GM12875 (cell line): ENCODE results near the gene PAFAH1B2.
"Not testable (repeated sequence)": the region's sequence is repeated elsewhere in the genome, so short reads cannot be mapped to it uniquely, and the experiment has no call there.

ENCODE experiments used
- H3K4me3 ChIP-seq: one replicate; pipeline ENCODE4 v1.5.1; 2011; ENCODE audit warnings: low read depth, low read length, control low read depth
- CTCF ChIP-seq: IDR thresholded peaks from 2 replicates; pipeline ENCODE4 v1.5.1; 2011; ENCODE audit warnings: low read depth, mild to moderate bottlenecking, control low read depth, inconsistent platforms, low read length, moderate library complexity, borderline replicate concordance; ENCODE audit not compliant: insufficient read depth

PAFAH1B2 gene

GRCh38 chr11:117098269-117099232 lies 45.5 kb upstream of the PAFAH1B2 start, which contains the start of gene SIK3:
TSS of gene SIK3 (minus strand) at chr11:117098428. CDS start at chr11:117098415, 13 bp downstream.
- H3K4me3 ChIP-seq = peak within 1 kb of the TSS; percentile 78
- TF ChIP-seq CTCF = peak; percentile 54

DNA sequence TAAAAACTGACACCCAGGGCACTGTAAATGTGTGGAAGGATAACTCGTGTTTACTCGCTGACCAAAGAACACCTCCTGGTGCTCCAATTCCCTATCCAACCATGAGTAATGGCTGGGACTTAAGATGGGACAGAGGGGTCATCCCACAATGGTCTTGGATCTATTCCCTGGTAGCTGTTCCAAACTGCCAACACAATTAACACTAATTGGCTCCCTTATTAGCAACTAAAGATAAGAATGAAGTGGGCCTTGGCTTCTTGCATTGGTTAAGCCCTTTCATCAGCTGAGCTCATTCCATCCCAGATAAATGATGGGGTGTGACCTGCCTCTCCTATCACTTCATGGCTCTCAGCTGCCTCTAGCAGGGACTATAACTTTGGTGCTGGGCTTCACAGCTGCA lies 44.4 kb upstream of the PAFAH1B2 start:
- no peak overlapping the region for H3K4me3 ChIP-seq
- no peak for TF ChIP-seq CTCF

GRCh38 chr11:117100556-117100955 lies 43.5 kb upstream of the PAFAH1B2 start:
- H3K4me3 ChIP-seq = no peak overlapping the region
- no peak for TF ChIP-seq CTCF

- no peak for TF ChIP-seq CTCF
- H3K4me3 ChIP-seq = no peak overlapping the region
These were observed 36.1 kb upstream of the PAFAH1B2 start for GRCh38 chr11:117107701-117108590.

GRCh38 chr11:117110294-117110950 lies 33.7 kb upstream of the PAFAH1B2 start:
- TF ChIP-seq CTCF = no peak
- H3K4me3 ChIP-seq = no peak overlapping the region

DNA sequence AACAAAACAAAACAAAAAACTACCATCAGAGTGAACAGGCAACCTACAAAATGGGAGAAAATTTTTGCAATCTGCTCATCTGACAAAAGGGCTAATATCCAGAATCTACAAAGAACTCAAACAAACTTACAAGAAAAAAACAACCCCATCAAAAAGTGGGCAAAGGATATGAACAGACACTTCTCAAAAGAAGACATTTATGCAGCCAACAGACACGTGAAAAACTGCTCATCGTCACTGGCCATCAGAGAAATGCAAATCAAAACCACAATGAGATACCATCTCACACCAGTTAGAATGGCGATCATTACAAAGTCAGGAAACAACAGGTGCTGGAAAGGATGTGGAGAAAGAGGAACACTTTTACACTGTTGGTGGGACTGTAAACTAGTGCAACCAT lies 31.6 kb upstream of the PAFAH1B2 start:
- H3K4me3 ChIP-seq = not testable (repeated sequence)

GRCh38 chr11:117112939-117113338 lies 31.1 kb upstream of the PAFAH1B2 start:
- not testable (repeated sequence) for H3K4me3 ChIP-seq
